ENCODE measurements around the gene TACC2.

GRCh38 chr10:122126763-122127659 lies 138.0 kb downstream of the TACC2 start:
- no peak for TF ChIP-seq CTCF (IDR thresholded peaks at IDR 0.05; ENCODE audit: extremely low read depth in 1 of 2, insufficient read depth in 1 of 2, low read depth in 1 of 2, low read length in 2 of 2)
- peak; percentile 66 for TF ChIP-seq POLR2AphosphoS5 (IDR thresholded peaks at IDR 0.05; ENCODE audit: insufficient read depth, low read depth, low read length)
- TF ChIP-seq POLR2A (IDR thresholded peaks at IDR 0.05; ENCODE audit: low read depth, low read length), result no peak
- no peak for TF ChIP-seq EZH2 (IDR thresholded peaks at IDR 0.05; ENCODE audit: borderline replicate concordance, low read depth, low read length, severe bottlenecking)
